Heart left ventricle (tissue), 13 donors: ENCODE data around the gene LGALS16.

Source experiments
- POLR2A ChIP-seq, 2 donors: fragments of 450-650 bp; IDR thresholded peaks; one replicate each; pipeline ENCODE4 v1.6.1; 2017; ENCODE audit warnings: antibody characterized with exemption in 2 of 2, mild to moderate bottlenecking in 2 of 2, moderate library complexity in 2 of 2
- TF ChIP-seq, protein P1 (sequence below), 12 donors: fragments of 200-600 bp; sonication (generic) in 4 of 12; IDR thresholded peaks; one replicate each; pipeline versions ENCODE4 v1.5.0 to v1.8.0; 2018 to 2022; ENCODE audit warnings: antibody characterized with exemption in 12 of 12, mild to moderate bottlenecking in 5 of 12
- donor health status: ischemic (EF 13 %, LVEDD 7.1; RV severe dilation, severe dysfunction).
- donor health status: DM: no; HTN: yes; CAD: no.
- donor health status: DM: no; HTN: no; CAD: no.
- donor health status: ischemic (EF 25% LVEDD 6.9; RV normal size, moderate dysfunction).
- donor health status: ischemic (EF 25% LVEDD 5.7; RV mildly dilated, moderate dysfunction).
- donor health status: ischemic (EF 35%, LVEDD 5.7; RV mildly dilated, moderate dysfunction).
- donor health status: nonischemic (EF 11% LVEDD 7.7; RV severe dilation, severe dysfunction).
- donor health status: DM: yes; HTN: yes; CAD: no.
- donor health status: PGD.
- donor health status: ischemic (EF 29% LVEDD 5.4; RV normal size, mild dysfunction).
- donor health status: nonischemic (EF 23%, LVEDD 6.1; RV moderate dilation, normal function).

DNA sequence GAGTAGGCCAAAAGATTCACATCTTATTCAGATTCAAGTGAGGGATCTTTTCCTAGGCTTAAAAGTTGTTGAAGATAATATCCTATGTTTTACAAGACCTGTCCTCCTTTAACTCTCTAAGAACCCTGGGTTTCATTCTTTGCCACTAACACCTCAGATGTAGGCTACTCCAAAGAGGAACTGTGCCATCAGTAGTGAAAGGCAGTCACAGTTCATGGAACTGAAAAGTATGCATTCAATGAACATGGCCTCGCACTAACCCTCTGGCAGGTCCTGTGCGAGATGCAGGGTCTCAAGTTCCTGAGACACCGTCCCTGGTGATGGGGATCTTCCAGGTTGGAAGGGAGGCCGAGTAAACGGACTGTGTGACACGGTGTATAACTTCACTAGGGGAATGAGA, 52.9 kb downstream of the LGALS16 start:
- TF ChIP-seq POLR2A (IDR thresholded peaks at IDR 0.05) = no peak
- TF ChIP-seq, protein P1, sequence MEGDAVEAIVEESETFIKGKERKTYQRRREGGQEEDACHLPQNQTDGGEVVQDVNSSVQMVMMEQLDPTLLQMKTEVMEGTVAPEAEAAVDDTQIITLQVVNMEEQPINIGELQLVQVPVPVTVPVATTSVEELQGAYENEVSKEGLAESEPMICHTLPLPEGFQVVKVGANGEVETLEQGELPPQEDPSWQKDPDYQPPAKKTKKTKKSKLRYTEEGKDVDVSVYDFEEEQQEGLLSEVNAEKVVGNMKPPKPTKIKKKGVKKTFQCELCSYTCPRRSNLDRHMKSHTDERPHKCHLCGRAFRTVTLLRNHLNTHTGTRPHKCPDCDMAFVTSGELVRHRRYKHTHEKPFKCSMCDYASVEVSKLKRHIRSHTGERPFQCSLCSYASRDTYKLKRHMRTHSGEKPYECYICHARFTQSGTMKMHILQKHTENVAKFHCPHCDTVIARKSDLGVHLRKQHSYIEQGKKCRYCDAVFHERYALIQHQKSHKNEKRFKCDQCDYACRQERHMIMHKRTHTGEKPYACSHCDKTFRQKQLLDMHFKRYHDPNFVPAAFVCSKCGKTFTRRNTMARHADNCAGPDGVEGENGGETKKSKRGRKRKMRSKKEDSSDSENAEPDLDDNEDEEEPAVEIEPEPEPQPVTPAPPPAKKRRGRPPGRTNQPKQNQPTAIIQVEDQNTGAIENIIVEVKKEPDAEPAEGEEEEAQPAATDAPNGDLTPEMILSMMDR (IDR thresholded peaks at IDR 0.05) = no peak
